ENCODE data around the gene CCDC170. TPM values are rescaled to one million over a fixed set of nuclear protein-coding genes. Genes with fewer than 3 reads are reported as not detected.

Gene CCDC170
- total and polyA plus RNA-seq, 2 experiments from 2014 or later: 0.03 TPM; not detected in 1

GRCh38 chr6:151464702-151465101, 29.1 kb upstream of the CCDC170 start:
- H3K36me3 ChIP-seq: peaks cover 42% of the 10 kb centered on the region

GRCh38 chr6:151475653-151476523, 17.9 kb upstream of the CCDC170 start:
- TF ChIP-seq CTCF (IDR thresholded peaks at IDR 0.05; ENCODE audit: low read depth, low read length): peak; percentile 73
- Histone ChIP-seq H3K27me3 (no peaks in the 10 kb centered on the region), H3K27ac (no peak overlapping the region), H3K4me1 (ENCODE audit: low read depth) (no peaks in the 10 kb centered on the region), H3K36me3 (no peaks in the 10 kb centered on the region), H3K9me3 (ENCODE audit: low read depth) (no peaks in the 10 kb centered on the region), H3K4me3 (no peak overlapping the region)
- peak; percentile 66 to 69 for DNase-seq (ENCODE audit: low read depth in 1 of 2, low spot score in 1 of 2)

More at GRCh38 chr6:151464702-151465101, 29.1 kb upstream of the CCDC170 start:
- Histone ChIP-seq H3K4me3 (no peak overlapping the region), H3K9me3 (ENCODE audit: low read depth) (no peaks in the 10 kb centered on the region), H3K27me3 (no peaks in the 10 kb centered on the region), H3K27ac (no peak overlapping the region), H3K4me1 (ENCODE audit: low read depth) (no peaks in the 10 kb centered on the region)
- DNase-seq (ENCODE audit: low read depth in 1 of 2, low spot score in 1 of 2): no peak
- no peak for TF ChIP-seq CTCF (IDR thresholded peaks at IDR 0.05; ENCODE audit: low read depth, low read length)

DNA sequence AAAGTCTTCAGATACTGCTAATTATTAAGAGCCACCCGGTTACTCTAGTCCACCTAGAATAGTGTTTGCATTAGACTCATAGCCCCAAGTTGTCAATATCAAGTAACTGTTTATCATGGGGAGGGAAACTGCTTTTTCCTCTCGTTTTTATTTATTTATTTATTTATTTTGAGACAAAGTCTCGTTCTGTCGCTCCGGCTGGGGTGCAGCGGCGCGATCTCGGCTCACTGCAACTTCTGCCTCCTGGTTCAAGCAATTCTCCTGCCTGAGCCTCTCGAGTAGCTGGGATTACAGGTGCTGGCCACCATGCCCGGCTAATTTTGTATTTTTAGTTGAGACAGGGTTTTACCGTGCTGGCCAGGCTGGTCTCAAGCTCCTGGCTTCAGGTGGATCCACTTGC, 16.1 kb upstream of the CCDC170 start:
- no peak overlapping the region for H3K27ac ChIP-seq
- TF ChIP-seq CTCF (IDR thresholded peaks at IDR 0.05; ENCODE audit: low read depth, low read length): no peak
- DNase-seq (ENCODE audit: low read depth in 1 of 2, low spot score in 1 of 2): no peak

DNA sequence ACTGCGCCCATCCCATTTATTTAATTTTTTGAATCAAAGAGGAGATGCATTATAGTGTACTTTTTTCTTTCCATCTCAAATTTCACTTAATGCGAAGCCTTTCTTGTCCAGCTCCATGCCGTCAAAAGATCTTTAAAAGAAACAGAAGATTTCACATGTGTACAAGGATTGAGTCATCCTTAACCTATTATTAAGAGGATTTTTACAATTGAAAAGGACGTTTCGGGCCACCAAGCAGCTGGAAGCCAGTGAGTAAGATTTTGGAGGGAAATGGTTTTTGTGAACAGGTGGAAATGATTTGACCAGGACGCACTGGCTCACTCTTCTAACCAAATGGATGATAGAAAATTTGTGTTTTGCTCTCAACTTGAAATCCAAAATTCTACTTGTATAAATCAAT, 15.1 kb upstream of the CCDC170 start:
- TF ChIP-seq CTCF (IDR thresholded peaks at IDR 0.05; ENCODE audit: low read depth, low read length): no peak
- Histone ChIP-seq H3K27ac (no peak overlapping the region), H3K27me3 (no peaks in the 10 kb centered on the region), H3K4me3 (no peak overlapping the region), H3K4me1 (ENCODE audit: low read depth) (no peaks in the 10 kb centered on the region), H3K9me3 (ENCODE audit: low read depth) (no peaks in the 10 kb centered on the region), H3K36me3 (no peaks in the 10 kb centered on the region)
- no peak for DNase-seq (ENCODE audit: low read depth in 1 of 2, low spot score in 1 of 2)

More for the DNA sequence above, 16.1 kb upstream of the CCDC170 start:
- Histone ChIP-seq H3K9me3 (ENCODE audit: low read depth) (no peaks in the 10 kb centered on the region), H3K4me1 (ENCODE audit: low read depth) (no peaks in the 10 kb centered on the region), H3K36me3 (no peaks in the 10 kb centered on the region), H3K4me3 (no peak overlapping the region), H3K27me3 (no peaks in the 10 kb centered on the region)

- H3K4me3 ChIP-seq: no peak overlapping the region
- no peak for TF ChIP-seq CTCF (IDR thresholded peaks at IDR 0.05; ENCODE audit: low read depth, low read length)
- no peak for DNase-seq (ENCODE audit: low read depth in 1 of 2, low spot score in 1 of 2)
- H3K27ac ChIP-seq: no peak overlapping the region
- H3K9me3 ChIP-seq (ENCODE audit: low read depth): no peaks in the 10 kb centered on the region
- H3K27me3 ChIP-seq: no peaks in the 10 kb centered on the region
- no peaks in the 10 kb centered on the region for H3K4me1 ChIP-seq (ENCODE audit: low read depth)
- no peaks in the 10 kb centered on the region for H3K36me3 ChIP-seq
These were observed 12.0 kb upstream of the CCDC170 start for GRCh38 chr6:151481786-151482185.
